K562 (cell line): ENCODE data around the gene RHBG.

Source experiments
- ERF ChIP-seq: fragments of 450-650 bp; formaldehyde crosslinking; IDR thresholded peaks from 2 replicates; pipeline ENCODE4 v1.4.0; 2020; ENCODE audit warnings: mild to moderate bottlenecking, mixed read lengths
- NFYB ChIP-seq: IDR thresholded peaks from 2 replicates; pipeline ENCODE4 v1.6.1; 2011; ENCODE audit warnings: mild to moderate bottlenecking, moderate library complexity; ENCODE audit not compliant: insufficient read length; ENCODE audit errors: extremely low read depth
- RCOR1 ChIP-seq, 2 experiments: IDR thresholded peaks; 2 replicates each; pipeline ENCODE4 v1.6.1; 2012; ENCODE audit warnings: low read depth in 2 of 2, low read length in 2 of 2, borderline replicate concordance in 1 of 2, improper control_type of control experiment in 1 of 2
- ZNF253 ChIP-seq: fragments of 250-450 bp; sonication (Bioruptor Pico); conservative IDR thresholded peaks from 2 replicates; pipeline ENCODE4 v1.6.1; 2021; ENCODE audit warnings: mild to moderate bottlenecking
- ZNF318 ChIP-seq, 2 experiments: fragments of 450-650 bp; IDR thresholded peaks; 2 replicates each; pipeline ENCODE4 v1.6.1; 2016; ENCODE audit warnings: mild to moderate bottlenecking in 2 of 2, borderline replicate concordance in 1 of 2, low read depth in 1 of 2, moderate library complexity in 1 of 2

- TF ChIP-seq ZNF253 (no peak), ERF (CRISPR knock-in tag) (no peak), RCOR1 (IDR thresholded peaks at IDR 0.05; ENCODE audit: borderline replicate concordance in 1 of 2, low read depth in 2 of 2, low read length in 2 of 2) (no peak), ZNF318 (IDR thresholded peaks at IDR 0.05; ENCODE audit: borderline replicate concordance in 1 of 2, low read depth in 1 of 2) (no peak), NFYB (no peak)
These were observed 8.2 kb downstream of the RHBG start for GRCh38 chr1:156376958-156377919.
